Hepatocyte (in vitro differentiated cells): ENCODE results near the gene RIPK1.

Experiments
- EZH2 ChIP-seq: fragments of 200-600 bp; sonication (generic); IDR thresholded peaks from 2 replicates; pipeline ENCODE4 v1.6.1; 2016; ENCODE audit warnings: antibody characterized with exemption, mild to moderate bottlenecking, borderline replicate concordance
- TF ChIP-seq, protein P1 (sequence below): fragments of 200-600 bp; sonication (generic); IDR thresholded peaks from 2 replicates; pipeline ENCODE4 v1.5.1; 2016; ENCODE audit warnings: antibody characterized with exemption, mild to moderate bottlenecking; ENCODE audit not compliant: poor library complexity

DNA sequence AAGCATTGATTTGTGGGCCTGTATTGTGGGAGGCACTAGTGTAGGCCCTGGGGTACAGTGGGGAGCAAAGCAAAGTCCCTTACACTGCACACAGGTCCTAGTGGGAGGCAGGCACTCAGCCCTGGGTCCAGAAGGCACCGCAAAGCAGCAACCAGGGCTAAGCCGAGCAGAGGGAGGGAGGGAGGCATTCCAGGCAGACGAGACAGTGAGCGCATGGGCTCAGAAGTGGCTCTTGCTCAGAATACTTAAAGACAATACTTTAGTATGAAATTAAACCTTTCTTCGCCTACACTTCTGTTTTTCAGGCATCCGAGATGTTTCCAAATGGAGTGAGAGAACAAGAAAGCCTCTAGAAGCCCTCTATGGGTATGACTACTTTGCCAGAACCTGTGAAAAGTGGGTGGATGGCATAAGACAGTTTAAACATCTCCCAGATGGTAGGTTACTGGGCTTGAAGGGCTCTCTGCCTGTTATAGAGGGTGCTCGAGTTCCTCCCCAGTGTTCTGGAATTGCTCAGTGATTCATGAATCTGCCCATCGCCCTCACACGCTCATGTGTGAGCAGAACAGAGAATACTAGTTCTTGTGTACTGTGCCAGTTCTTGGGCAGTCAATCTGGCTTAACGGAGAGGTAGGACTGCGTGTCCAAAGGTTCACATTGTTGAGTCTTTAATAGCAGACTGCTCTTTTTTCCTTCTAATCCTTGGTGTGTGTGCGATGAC is 68.9 kb downstream of the RIPK1 start:
- TF ChIP-seq, protein P1, sequence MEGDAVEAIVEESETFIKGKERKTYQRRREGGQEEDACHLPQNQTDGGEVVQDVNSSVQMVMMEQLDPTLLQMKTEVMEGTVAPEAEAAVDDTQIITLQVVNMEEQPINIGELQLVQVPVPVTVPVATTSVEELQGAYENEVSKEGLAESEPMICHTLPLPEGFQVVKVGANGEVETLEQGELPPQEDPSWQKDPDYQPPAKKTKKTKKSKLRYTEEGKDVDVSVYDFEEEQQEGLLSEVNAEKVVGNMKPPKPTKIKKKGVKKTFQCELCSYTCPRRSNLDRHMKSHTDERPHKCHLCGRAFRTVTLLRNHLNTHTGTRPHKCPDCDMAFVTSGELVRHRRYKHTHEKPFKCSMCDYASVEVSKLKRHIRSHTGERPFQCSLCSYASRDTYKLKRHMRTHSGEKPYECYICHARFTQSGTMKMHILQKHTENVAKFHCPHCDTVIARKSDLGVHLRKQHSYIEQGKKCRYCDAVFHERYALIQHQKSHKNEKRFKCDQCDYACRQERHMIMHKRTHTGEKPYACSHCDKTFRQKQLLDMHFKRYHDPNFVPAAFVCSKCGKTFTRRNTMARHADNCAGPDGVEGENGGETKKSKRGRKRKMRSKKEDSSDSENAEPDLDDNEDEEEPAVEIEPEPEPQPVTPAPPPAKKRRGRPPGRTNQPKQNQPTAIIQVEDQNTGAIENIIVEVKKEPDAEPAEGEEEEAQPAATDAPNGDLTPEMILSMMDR, result no peak
- no peak for TF ChIP-seq EZH2
